Uterus (tissue), 2 donors: ENCODE measurements around the gene RPRD1B.

Experiments
- POLR2A ChIP-seq, 2 donors: fragments of 450-650 bp; IDR thresholded peaks; one replicate each; pipeline ENCODE4 v1.6.1; 2016; ENCODE audit warnings: antibody characterized with exemption in 2 of 2, mild to moderate bottlenecking in 1 of 2, moderate library complexity in 1 of 2
- TF ChIP-seq, protein P1 (sequence below), 4 experiments: fragments of 200-600 bp in 2 of 4; fragments of 450-650 bp in 2 of 4; sonication (generic) in 2 of 4; IDR thresholded peaks; one replicate each; pipeline ENCODE4 v1.5.1; 2016 to 2019; ENCODE audit warnings: antibody characterized with exemption in 4 of 4, mild to moderate bottlenecking in 2 of 4, moderate library complexity in 1 of 4

DNA sequence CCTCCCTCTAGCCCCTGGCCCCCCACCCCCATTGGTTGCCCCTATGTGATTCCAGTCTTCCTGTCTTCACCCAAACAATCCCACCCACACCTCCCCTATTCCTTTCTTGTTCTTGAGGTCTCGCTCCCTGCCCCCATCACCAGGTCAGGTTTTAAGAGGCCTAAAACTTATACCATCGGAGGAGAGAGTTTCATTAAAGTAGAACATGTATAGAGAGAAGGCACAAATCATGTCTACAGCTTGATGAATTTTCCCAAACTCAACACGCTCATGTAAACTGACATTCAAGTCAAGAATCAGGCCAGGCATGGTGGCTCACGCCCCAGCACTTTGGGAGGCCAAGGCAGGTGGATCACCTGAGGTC is 87.1 kb downstream of the RPRD1B start:
- TF ChIP-seq, protein P1, sequence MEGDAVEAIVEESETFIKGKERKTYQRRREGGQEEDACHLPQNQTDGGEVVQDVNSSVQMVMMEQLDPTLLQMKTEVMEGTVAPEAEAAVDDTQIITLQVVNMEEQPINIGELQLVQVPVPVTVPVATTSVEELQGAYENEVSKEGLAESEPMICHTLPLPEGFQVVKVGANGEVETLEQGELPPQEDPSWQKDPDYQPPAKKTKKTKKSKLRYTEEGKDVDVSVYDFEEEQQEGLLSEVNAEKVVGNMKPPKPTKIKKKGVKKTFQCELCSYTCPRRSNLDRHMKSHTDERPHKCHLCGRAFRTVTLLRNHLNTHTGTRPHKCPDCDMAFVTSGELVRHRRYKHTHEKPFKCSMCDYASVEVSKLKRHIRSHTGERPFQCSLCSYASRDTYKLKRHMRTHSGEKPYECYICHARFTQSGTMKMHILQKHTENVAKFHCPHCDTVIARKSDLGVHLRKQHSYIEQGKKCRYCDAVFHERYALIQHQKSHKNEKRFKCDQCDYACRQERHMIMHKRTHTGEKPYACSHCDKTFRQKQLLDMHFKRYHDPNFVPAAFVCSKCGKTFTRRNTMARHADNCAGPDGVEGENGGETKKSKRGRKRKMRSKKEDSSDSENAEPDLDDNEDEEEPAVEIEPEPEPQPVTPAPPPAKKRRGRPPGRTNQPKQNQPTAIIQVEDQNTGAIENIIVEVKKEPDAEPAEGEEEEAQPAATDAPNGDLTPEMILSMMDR (IDR thresholded peaks at IDR 0.05): no peak
- no peak for TF ChIP-seq POLR2A (IDR thresholded peaks at IDR 0.05)
